HG03025 (cell line): Measurements from ENCODE around the gene MST1R.

Experiments used
- ATAC-seq: cut with Tn5 transposase; IDR thresholded peaks from one replicate; pipeline ENCODE4 v1.9.1; 2021; ENCODE audit warnings: mild to moderate bottlenecking, moderate library complexity; ENCODE audit not compliant: unreplicated experiment, low FRiP score

Gene MST1R

DNA sequence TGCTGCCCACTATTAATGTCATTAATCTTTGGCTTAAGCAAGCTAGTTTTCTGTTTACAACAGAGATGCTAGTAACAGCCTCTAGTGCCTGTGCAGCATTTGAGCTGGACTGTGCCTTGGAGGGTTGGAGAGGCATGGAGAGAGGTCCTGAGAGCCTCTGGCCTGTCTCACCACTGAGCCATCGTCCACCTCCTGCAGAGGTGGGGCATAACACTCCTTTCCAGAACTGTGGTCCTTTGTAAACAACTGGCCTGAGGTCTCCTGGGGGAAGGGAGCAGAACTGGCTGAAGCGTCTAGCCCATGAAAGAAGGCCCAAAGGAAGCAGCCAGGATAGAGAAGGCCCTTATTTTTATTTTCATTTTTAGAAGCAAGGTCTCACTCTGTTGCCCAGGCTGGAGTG, 24.0 kb downstream of the MST1R start:
- ATAC-seq: no peak

- ATAC-seq: no peak
These were observed 25.0 kb downstream of the MST1R start for GRCh38 chr3:49878686-49879085.

GRCh38 chr3:49877716-49878115, 26.0 kb downstream of the MST1R start:
- no peak for ATAC-seq

DNA sequence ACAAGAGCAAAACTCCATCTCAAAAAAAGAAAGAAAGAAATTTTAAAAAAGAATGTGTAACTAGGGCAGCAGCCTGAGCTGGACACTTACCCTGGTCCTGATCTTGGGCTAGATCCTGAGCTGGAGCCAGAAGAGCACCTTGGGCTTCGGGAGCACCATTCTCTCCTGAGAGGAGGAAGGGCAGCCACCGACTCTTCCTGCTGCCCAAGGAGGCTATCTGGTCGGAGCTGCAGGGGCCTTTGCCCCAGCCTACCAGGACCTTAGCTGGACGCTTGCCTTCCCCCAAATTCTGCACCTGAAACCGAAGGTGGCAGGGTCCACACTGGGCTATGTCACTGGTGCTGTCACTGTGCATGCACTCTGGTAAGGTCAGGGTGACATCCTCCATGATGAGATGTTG, 27.1 kb downstream of the MST1R start:
- no peak for ATAC-seq

- ATAC-seq: no peak
These were observed 30.1 kb downstream of the MST1R start for GRCh38 chr3:49873623-49874022.

DNA sequence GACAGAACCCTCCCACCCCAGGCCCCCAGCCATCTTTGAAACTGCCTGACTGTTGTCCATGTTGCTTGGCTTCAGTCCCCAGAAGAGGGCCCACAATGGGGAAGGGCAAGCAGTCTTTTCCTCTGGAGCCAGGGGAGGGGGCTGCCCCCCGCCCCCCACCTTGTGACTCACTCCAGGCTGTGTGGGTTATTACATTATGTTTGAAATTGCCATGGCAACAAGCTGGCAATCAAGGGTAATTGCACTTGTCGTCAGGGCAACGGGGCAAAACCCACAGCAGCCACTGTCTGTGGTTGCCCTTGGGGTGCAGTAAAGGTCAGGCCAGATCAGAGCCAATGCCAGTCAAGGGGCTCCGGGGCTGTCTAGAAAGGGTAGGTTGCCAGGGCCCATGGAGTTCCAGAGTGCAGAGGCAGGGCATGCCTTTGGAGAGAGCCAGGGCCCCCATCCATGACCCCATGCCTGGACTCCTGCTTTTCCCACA, 30.8 kb downstream of the MST1R start:
- no peak for ATAC-seq

GRCh38 chr3:49871531-49872153, 32.0 kb downstream of the MST1R start:
- ATAC-seq: no peak

- ATAC-seq: no peak
These were observed 34.0 kb downstream of the MST1R start, which contains the start of gene CAMKV for GRCh38 chr3:49869525-49870126. CAMKV (minus strand) TSS chr3:49869906; CDS start chr3:49862388, 7,518 bp downstream.

GRCh38 chr3:49868862-49869466, 34.7 kb downstream of the MST1R start:
- ATAC-seq: no peak

GRCh38 chr3:49867871-49868321, 35.8 kb downstream of the MST1R start:
- no peak for ATAC-seq

DNA sequence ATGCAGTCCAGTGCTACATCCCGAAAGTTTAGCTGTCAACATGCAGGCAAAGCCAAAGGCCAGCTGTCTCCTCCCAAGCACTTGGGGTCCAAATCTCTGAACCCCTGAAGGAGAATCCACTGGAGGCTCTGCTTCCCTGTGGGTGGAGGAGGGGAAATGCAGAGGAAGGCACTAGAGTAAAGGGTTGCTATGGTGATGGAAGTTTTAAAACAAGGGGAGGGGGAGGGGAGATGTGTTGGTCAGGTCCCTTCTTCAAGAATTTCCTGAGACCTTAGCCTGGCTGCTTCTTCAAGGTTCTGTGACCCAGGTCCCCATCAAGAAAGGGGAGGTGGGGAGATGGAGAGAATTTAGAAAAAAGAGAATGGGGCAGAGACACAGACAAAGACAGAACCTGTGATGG, 36.3 kb downstream of the MST1R start:
- no peak for ATAC-seq

- no peak for ATAC-seq
These were observed 38.4 kb downstream of the MST1R start for GRCh38 chr3:49865198-49865784.

DNA sequence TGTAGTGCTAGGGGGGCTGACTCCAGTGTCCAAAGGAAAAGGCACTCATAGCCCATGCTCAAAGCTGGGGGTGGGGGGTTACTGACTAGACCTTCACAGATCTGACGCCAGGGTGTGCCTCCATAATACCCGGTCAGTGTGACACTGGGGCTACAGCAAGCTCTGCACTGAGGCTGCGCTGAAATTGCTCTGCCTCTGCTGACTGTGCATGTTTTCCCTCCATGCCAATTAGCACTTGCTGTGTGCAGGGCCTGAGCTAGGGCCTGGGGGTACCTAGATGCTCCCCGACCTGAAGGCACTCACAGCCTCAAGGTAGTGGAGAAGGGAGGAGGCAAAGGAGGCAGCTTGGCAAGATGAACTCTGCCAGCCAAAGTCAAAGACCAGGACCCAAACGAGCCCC, 39.2 kb downstream of the MST1R start:
- no peak for ATAC-seq

DNA sequence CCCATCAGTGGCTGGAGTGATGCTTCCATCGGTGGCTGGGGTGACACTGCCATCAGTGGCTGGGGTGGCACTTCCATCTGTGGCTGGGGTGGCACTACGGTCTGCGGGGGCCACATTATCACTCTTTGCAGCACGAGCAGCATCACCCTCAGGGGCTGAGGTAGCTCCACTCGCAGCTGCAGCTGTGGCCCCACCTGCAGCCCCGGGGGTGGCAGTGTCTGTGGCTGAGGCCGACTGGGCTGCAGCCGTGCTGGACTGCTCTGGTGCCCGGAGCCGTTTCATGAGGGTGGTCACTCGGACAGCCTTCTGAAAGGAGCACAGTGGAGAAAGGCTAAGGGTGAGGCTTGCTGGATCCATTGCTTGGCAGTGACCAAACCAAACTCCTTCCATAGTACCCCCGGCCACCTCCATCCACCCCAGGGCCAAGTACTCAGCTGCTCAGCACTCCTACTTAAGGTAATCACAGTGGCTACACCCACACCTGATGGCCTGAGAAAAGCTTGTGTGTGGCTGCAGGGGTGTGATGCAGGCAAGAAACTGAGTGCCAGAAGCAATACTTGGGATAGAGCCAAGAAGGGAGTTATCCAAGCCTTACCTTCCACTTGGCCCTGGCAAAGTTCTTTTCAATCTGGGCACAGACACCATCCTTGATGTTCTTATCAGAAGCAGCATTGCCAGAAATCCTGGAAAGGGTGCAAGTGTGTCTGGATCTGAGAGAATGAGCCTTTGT, 43.9 kb downstream of the MST1R start:
- no peak for ATAC-seq

GRCh38 chr3:49856181-49857005, 47.3 kb downstream of the MST1R start, which contains the start of gene TRAIP:
TRAIP (minus strand) TSS chr3:49856564; CDS start chr3:49856453, 111 bp downstream.
- ATAC-seq: peak; percentile 88

DNA sequence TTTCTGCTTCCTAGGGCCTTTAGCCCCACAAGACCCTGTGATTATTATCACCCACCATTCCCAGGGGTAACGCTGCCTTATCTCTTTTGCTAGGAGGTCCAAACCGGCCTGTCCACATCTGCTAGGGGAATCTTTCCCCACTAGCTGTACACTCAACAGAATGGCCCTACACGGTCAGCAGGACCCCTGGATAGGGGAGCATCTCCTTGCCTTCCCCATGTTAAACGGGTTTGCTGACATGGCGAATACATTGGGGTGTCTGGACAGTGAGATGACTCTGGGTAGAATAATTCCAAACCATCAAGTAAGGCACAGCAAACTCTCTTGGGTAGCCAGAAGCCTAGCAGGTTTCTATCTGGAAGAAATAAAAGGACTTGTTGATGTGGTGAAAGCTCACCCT, 48.0 kb downstream of the MST1R start:
- ATAC-seq: no peak

DNA sequence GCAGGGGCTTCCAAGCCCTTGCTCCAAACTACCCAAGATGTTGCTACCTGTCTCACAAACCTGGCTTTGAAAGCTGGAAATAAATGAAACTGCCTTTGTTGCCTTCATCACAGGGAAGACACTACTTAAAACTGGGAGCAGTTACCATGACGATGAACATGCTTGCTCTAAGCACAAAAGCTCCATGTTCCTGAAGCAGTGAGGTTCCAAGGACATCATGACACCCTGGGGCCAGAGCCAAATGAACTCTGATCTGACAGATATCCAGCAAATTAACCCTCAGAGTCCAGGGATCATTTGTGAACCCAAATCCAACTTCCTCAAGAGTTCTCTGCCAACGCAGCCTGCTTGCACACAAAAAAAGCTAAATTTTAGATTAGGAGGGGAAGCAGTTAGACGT, 58.0 kb downstream of the MST1R start:
- ATAC-seq: no peak

- ATAC-seq: no peak
These were observed 59.0 kb downstream of the MST1R start for GRCh38 chr3:49844464-49845183.

DNA sequence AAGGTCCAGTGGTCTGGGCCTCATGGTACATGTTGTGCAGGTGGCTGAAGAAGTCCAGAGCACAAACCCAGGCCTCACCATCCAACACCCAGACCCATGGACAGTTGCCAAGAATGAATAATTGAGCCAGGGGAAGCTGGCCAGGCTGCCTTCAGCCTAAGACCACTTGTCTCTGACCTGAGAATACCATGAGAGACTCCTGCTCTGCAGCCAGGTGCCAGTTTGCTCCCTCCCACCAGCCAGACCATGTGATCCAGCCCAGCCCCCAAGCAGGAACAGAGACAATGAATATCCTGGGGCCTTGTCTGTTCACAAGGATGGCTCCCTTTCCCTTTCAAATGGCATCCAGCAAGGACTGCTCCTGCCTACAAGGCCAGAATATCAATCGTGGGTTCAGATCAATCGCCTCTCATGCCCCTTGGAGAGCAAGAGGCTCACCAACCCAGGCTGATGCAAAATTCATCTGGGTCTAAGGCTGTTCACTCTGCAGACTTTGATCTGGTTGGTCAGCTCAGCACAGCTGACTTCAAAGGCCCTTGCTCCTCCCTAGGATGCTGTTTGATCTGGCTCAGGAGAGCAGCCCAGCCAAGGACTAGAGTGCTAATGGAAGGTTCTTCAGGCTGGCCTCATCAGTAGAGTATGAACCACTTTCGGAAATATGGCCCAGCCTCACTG, 60.7 kb downstream of the MST1R start:
- no peak for ATAC-seq
